Astrocyte of the spinal cord (primary cell): ENCODE data around the gene GRB10.

Experiments used
- DNase-seq: peaks from one replicate; pipeline ENCODE4 v3.0.0; 2011; ENCODE audit warnings: low read depth, low spot score
- H3K4me3 ChIP-seq: 2 replicates; pipeline ENCODE4 v1.5.1; 2011; ENCODE audit warnings: low read depth, mild to moderate bottlenecking, low read length, moderate library complexity
- in situ Hi-C: cut with HindIII; loops from 2 replicates; pipeline ENCODE4 v1.10.0; 2017; ENCODE audit warnings: low sequenced_read_pairs
- TF ChIP-seq, protein P1 (sequence below): IDR thresholded peaks from 2 replicates; pipeline ENCODE4 v1.5.1; 2012; ENCODE audit warnings: low read depth, mild to moderate bottlenecking, low read length, inconsistent platforms

The GRB10 gene

DNA sequence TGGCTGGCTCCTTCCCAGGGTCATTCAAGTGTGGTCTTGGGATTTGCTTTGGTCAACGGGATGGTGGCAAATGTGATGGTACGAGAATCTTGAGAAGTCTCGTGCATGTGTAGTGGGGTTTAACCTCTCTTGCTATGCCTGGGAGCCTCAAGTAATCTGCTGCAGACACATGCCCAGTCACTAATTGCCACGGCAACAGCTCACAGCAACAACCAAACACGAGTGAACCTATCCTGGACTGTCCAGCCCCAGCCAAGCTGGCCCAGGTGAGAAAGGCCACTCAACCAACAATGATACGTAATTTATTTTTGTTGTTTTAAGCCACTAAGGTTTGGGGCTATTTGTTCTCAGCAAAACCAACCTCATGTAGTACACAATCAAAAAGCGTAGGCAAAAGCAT lies 179.4 kb downstream of the GRB10 start:
- in situ Hi-C loops, result no loop called here
- TF ChIP-seq, protein P1, sequence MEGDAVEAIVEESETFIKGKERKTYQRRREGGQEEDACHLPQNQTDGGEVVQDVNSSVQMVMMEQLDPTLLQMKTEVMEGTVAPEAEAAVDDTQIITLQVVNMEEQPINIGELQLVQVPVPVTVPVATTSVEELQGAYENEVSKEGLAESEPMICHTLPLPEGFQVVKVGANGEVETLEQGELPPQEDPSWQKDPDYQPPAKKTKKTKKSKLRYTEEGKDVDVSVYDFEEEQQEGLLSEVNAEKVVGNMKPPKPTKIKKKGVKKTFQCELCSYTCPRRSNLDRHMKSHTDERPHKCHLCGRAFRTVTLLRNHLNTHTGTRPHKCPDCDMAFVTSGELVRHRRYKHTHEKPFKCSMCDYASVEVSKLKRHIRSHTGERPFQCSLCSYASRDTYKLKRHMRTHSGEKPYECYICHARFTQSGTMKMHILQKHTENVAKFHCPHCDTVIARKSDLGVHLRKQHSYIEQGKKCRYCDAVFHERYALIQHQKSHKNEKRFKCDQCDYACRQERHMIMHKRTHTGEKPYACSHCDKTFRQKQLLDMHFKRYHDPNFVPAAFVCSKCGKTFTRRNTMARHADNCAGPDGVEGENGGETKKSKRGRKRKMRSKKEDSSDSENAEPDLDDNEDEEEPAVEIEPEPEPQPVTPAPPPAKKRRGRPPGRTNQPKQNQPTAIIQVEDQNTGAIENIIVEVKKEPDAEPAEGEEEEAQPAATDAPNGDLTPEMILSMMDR, result no peak
- H3K4me3 ChIP-seq, result no peak overlapping the region
- no peak for DNase-seq

DNA sequence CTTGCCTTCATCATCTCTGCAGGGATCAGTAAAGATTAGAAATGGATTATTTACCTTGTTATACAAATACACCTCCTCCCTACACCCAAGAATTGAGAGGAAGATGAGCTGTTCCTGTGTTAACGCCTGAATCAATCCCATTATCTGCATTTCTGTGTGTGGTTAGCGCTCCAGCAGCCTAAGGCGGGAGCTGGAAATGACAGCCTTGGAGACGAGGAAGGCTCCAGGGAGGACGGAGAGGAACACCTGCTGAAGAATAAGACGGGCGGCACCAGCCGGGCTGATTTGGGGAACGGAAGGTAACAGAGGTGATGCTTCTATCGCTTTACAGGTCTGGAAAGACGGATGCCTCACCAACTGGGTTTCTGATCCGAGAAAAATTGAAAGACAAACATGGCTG lies 183.3 kb downstream of the GRB10 start:
- TF ChIP-seq, protein P1, result no peak
- in situ Hi-C loops, result no loop called here
- H3K4me3 ChIP-seq, result no peak overlapping the region
- no peak for DNase-seq

DNA sequence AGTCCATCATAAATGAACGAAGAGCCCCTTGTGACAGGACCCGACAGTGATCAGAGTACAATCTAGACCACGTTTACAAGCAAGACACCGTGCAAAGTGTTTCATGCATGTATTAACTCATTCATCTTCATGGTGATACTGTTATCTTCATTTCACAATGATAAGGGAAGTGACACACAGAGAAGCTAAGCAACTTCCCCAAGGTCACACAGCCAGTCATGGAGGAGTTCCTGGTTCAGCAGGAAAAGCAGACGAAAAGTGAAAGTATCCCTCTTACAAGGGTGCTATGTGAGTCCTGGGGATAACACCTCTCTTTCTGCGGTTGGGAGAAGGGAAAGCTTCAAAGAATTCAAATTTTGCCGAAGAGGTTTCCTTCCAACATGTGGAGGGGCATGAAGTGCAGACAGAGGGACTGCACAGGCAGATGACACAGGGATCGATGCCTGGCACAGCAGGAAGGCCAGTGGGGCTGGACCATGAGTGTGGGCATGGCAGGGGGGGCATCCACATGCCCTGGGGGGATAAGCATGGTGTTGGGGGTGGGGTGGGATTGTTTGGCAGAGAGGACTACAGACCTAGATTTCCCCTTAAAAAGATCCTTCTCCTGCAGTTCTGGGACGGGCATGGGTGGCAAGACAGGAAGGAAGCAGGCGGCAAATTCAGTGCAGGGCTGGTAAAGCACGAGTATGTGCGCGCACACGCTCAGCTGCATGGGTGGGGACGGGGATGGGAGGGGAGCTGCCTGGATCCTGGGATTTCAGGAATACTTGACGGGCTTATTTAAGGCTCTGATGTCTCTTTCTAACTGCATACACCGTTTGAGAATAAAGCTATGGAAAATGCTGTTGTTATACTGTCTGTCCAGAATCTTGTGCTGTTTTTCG lies 184.0 kb downstream of the GRB10 start:
- DNase-seq, result no peak
- no peak overlapping the region for H3K4me3 ChIP-seq
- TF ChIP-seq, protein P1, result no peak
- in situ Hi-C loops, result no loop called here

DNA sequence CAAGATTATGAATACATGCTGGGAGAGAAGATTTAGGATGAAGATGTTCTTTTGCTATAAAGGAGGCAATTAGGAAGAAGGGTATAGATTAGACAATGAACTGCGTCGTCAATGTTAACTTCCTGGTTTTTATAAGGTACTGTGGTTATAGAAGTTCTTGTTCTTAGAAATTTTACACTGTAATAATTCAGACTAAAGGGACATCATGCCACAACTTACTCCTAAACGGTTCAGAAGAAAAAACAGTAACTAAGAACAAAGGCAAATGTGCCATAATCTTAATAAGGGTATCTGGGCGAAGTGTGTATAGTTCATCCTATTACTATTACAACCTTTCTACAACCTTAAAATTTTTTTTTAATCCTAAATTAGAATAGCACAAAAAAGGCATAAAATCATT lies 186.2 kb downstream of the GRB10 start:
- H3K4me3 ChIP-seq, result no peak overlapping the region
- in situ Hi-C loops, result no loop called here
- no peak for DNase-seq
- TF ChIP-seq, protein P1, result no peak

DNA sequence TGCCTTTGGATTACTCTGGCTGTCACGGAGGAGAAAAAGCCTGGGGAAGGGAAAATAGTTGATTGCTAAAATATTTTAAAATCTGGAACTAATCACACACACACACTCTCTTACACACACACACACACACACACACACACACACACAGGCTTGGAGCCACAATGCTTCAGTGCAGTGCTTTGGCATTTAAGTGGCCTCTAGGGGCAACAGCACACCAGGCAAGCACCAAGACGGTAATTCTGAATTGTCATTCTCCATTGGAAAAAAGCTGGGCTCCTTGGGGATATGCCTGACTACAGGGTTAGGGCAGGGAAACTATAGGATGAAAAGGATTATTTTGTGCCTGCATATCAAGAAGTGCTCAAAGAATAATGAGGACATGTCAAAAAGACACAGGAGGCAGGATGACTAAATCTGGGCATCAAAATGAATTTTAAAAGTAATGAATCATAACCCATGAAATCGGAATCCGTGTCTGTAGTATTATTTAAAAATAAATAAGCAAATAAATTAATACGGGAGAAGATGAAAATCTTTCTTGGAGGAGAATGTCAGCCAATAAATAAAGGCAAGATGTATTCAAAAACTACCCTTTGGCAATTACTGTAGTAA lies 187.1 kb downstream of the GRB10 start:
- DNase-seq, result peak; percentile 46
- H3K4me3 ChIP-seq, result no peak overlapping the region
- TF ChIP-seq, protein P1, result peak; percentile 73
- in situ Hi-C loops, result no loop called here

DNA sequence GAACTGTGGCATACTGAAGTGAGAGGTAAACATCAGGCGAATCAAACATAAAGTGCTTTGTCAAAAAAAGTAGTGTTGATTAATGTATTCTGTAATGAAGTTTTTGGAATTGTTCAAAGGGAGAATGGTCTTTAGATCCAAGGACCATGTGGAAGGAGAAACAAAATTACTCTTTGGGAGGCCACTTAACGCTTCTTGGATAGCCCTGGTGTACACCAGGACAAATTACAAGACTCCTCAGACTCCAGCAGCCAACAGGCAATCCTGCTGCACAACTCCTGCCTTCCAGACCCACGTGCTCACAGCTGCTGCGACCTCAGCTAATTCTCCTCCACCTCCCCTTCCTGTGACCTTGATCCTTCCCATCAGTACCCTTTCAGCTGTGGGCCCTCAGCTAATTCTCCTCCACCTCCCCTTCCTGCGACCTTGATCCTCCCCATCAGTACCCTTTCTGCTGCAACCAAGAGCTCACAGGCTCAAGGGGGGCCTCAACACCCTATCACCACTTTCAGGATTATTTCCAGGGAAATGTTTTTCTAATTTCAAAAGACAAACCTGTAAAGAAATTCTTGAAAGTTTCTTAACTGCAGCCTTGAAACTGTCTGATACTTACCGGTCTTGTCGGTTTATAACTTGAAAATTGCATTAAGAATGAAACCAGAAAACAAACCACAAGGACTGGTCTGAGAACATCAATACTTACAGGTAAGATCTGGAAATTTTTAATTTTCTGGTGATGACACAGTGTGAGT lies 187.8 kb downstream of the GRB10 start:
- in situ Hi-C loops, result no loop called here
- H3K4me3 ChIP-seq, result no peak overlapping the region
- no peak for DNase-seq
- TF ChIP-seq, protein P1, result no peak
